ENCODE measurements around the gene NKD1. TPM values are rescaled to one million over a fixed set of nuclear protein-coding genes. Genes with fewer than 3 reads are reported as not detected.

The NKD1 gene
- total and polyA plus RNA-seq, 2 donors (not counting 1 experiment from before 2014, with no cell fraction given), result 0.16 to 1.9 TPM

- no peaks in the 10 kb centered on the region for H3K9me3 Mint-ChIP-seq (ENCODE audit: insufficient read depth)
- Histone ChIP-seq H3K9ac (ENCODE audit: low read length) (peak overlapping the region; percentile 56), H3K27me3 (replicated peaks in 1 of 4; ENCODE audit: control extremely low read depth in 1 of 4, control insufficient read depth in 3 of 4, insufficient read depth in 4 of 4, low read length in 3 of 4) (no peaks in the 10 kb centered on the region), H3K27ac (ENCODE audit: low read length in 2 of 2) (peak overlapping the region in 1 of 2 donors; percentile 7), H3K4me3 (ENCODE audit: control extremely low read depth in 1 of 5, extremely low read depth in 1 of 5, insufficient read depth in 1 of 5, low read depth in 2 of 5, low read length in 4 of 5) (peak overlapping the region; percentile 43 to 59 (median 49)), H3K4me1 (ENCODE audit: control insufficient read depth in 2 of 2, insufficient read depth in 2 of 2, low read length in 2 of 2) (peaks cover 10 to 21% of the 10 kb centered on the region in 2 donors), H3K79me2 (ENCODE audit: control insufficient read depth, insufficient read depth, low read length) (no peaks in the 10 kb centered on the region), H3K9me3 (ENCODE audit: control extremely low read depth in 1 of 3, control insufficient read depth in 2 of 3, insufficient read depth in 1 of 3, low read length in 2 of 3) (peaks cover 0 to 13% (median 0%) of the 10 kb centered on the region in 3 donors), H4K20me1 (ENCODE audit: control insufficient read depth, insufficient read depth, low read length, poor library complexity, severe bottlenecking) (no peaks in the 10 kb centered on the region), H2AFZ (ENCODE audit: insufficient read depth, low read depth, low read length, poor library complexity, severe bottlenecking) (peak overlapping the region; percentile 81), H3K4me2 (replicated peaks; ENCODE audit: low read depth, low read length, poor library complexity, severe bottlenecking) (peak overlapping the region; percentile 79), H3K36me3 (replicated peaks in 1 of 2; ENCODE audit: control extremely low read depth in 1 of 2, control insufficient read depth in 1 of 2, extremely low read depth in 1 of 2, insufficient read depth in 2 of 2, low read length in 1 of 2) (peaks cover 0 to 13% of the 10 kb centered on the region in 2 experiments)
- H3K4me1 Mint-ChIP-seq, result peaks cover 25% of the 10 kb centered on the region
- WGBS (ENCODE audit: insufficient coverage), result 24% methylated on average over 33 of the region's 40 CpGs
- CTCF ChIA-PET, result interaction anchor here (0.7 to 9.5 kb wide), 58 partner anchors 9 to 640 kb away, joined by 3 to 154 read pairs (median 4); partner anchors contain the start of genes BRD7, CNEP1R1, CYLD and HEATR3
- peak overlapping the region; percentile 79 for H3K27ac Mint-ChIP-seq
- POLR2A ChIA-PET, result interaction anchor here (1.3 to 2.3 kb wide), 2 partner anchors 16 to 391 kb away, joined by 5 to 6 read pairs; partner anchors contain the start of gene SNX20
- intact Hi-C loops (cut with micrococcal nuclease), result loop anchor here (1.0 to 5.0 kb wide), 6 partner anchors 82 to 638 kb away; partner anchors contain the start of genes CNEP1R1 and NKD1
- peak overlapping the region; percentile 86 for H3K4me3 Mint-ChIP-seq
- DNase-seq (peak; percentile 81), ATAC-seq (ENCODE audit: low read depth) (peak; percentile 71)
- H3K27me3 Mint-ChIP-seq, result no peaks in the 10 kb centered on the region
- TF ChIP-seq EZH2 (IDR thresholded peaks at IDR 0.05; ENCODE audit: borderline replicate concordance, insufficient read depth, low read depth, low read length, poor library complexity, severe bottlenecking), result no peak
- TF ChIP-seq, protein P1, sequence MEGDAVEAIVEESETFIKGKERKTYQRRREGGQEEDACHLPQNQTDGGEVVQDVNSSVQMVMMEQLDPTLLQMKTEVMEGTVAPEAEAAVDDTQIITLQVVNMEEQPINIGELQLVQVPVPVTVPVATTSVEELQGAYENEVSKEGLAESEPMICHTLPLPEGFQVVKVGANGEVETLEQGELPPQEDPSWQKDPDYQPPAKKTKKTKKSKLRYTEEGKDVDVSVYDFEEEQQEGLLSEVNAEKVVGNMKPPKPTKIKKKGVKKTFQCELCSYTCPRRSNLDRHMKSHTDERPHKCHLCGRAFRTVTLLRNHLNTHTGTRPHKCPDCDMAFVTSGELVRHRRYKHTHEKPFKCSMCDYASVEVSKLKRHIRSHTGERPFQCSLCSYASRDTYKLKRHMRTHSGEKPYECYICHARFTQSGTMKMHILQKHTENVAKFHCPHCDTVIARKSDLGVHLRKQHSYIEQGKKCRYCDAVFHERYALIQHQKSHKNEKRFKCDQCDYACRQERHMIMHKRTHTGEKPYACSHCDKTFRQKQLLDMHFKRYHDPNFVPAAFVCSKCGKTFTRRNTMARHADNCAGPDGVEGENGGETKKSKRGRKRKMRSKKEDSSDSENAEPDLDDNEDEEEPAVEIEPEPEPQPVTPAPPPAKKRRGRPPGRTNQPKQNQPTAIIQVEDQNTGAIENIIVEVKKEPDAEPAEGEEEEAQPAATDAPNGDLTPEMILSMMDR (IDR thresholded peaks at IDR 0.05), result peak; percentile 93
These were observed 117.1 kb downstream of the NKD1 start for GRCh38 chr16:50665128-50665878.
